Activated T-cell treated with anti-CD3 and anti-CD28 coated beads, Interleukin-2, amount 50 U/mL, for 24 hours (primary cell): ENCODE results near the gene RAD9A.
A peak's percentile ranks its signal among the peaks of the same experiment; 100 is the strongest.
"Not testable (repeated sequence)": the region's sequence is repeated elsewhere in the genome, so short reads cannot be mapped to it uniquely, and the experiment has no call there.

Experiments used
- DNase-seq: peaks from one replicate; pipeline ENCODE4 v3.0.0-alpha.2; 2020
- H3K27ac Mint-ChIP-seq: 2 replicates; pipeline ENCODE4 v1.8.0; 2020; ENCODE audit warnings: mild to moderate bottlenecking, mixed read lengths
- H3K27me3 Mint-ChIP-seq: 2 replicates; pipeline ENCODE4 v1.8.0; 2020; ENCODE audit warnings: mixed read lengths
- H3K36me3 Mint-ChIP-seq: 2 replicates; pipeline ENCODE4 v1.8.0; 2020; ENCODE audit warnings: low read depth, mixed read lengths
- H3K4me1 Mint-ChIP-seq: 2 replicates; pipeline ENCODE4 v1.8.0; 2020; ENCODE audit warnings: low read depth, mixed read lengths
- H3K4me3 Mint-ChIP-seq: 2 replicates; pipeline ENCODE4 v1.8.0; 2020; ENCODE audit warnings: mild to moderate bottlenecking, moderate library complexity, mixed read lengths
- H3K9me3 Mint-ChIP-seq: 2 replicates; pipeline ENCODE4 v1.8.0; 2020; ENCODE audit warnings: mixed read lengths

The RAD9A gene

GRCh38 chr11:67415501-67416304 lies 23.9 kb downstream of the RAD9A start, which contains the start of gene CARNS1:
Gene CARNS1 (plus strand): TSS chr11:67415678. CDS start chr11:67416200, 522 bp downstream.
- H3K4me3 Mint-ChIP-seq, result peak within 1 kb of the TSS; percentile 68
- H3K27ac Mint-ChIP-seq, result peak within 1 kb of the TSS; percentile 80
- no peaks in the 10 kb centered on the region for H3K9me3 Mint-ChIP-seq
- H3K4me1 Mint-ChIP-seq, result peaks cover 74% of the 10 kb centered on the region
- peaks cover under 1% of the 10 kb centered on the region for H3K36me3 Mint-ChIP-seq
- no peaks in the 10 kb centered on the region for H3K27me3 Mint-ChIP-seq
- peak; percentile 51 for DNase-seq

GRCh38 chr11:67416416-67417335 lies 24.9 kb downstream of the RAD9A start:
- Mint-ChIP-seq H3K4me3 (peak overlapping the region; percentile 64), H3K4me1 (peaks cover 69% of the 10 kb centered on the region), H3K9me3 (no peaks in the 10 kb centered on the region), H3K27ac (peak overlapping the region; percentile 80), H3K36me3 (no peaks in the 10 kb centered on the region), H3K27me3 (no peaks in the 10 kb centered on the region)
- peak; percentile 69 for DNase-seq

GRCh38 chr11:67417425-67417824 lies 25.6 kb downstream of the RAD9A start:
- H3K4me1 Mint-ChIP-seq, result peaks cover 62% of the 10 kb centered on the region
- no peak overlapping the region for H3K4me3 Mint-ChIP-seq
- H3K36me3 Mint-ChIP-seq, result no peaks in the 10 kb centered on the region
- H3K27ac Mint-ChIP-seq, result no peak overlapping the region
- no peaks in the 10 kb centered on the region for H3K27me3 Mint-ChIP-seq
- DNase-seq, result no peak
- H3K9me3 Mint-ChIP-seq, result no peaks in the 10 kb centered on the region

- no peaks in the 10 kb centered on the region for H3K27me3 Mint-ChIP-seq
- peak; percentile 67 for DNase-seq
- H3K9me3 Mint-ChIP-seq, result no peaks in the 10 kb centered on the region
- peaks cover 54% of the 10 kb centered on the region for H3K4me1 Mint-ChIP-seq
- no peaks in the 10 kb centered on the region for H3K36me3 Mint-ChIP-seq
- peak overlapping the region; percentile 79 for H3K27ac Mint-ChIP-seq
- peak overlapping the region; percentile 79 for H3K4me3 Mint-ChIP-seq
Measured at GRCh38 chr11:67418476-67419281, 26.9 kb downstream of the RAD9A start.

GRCh38 chr11:67419325-67420049 lies 27.7 kb downstream of the RAD9A start:
- Mint-ChIP-seq H3K4me1 (peaks cover 54% of the 10 kb centered on the region), H3K27me3 (no peaks in the 10 kb centered on the region), H3K4me3 (peak overlapping the region; percentile 79), H3K27ac (peak overlapping the region; percentile 90), H3K9me3 (no peaks in the 10 kb centered on the region), H3K36me3 (no peaks in the 10 kb centered on the region)
- DNase-seq, result peak; percentile 52

- Mint-ChIP-seq H3K27me3 (no peaks in the 10 kb centered on the region), H3K27ac (peak overlapping the region; percentile 90), H3K9me3 (no peaks in the 10 kb centered on the region), H3K4me1 (peaks cover 51% of the 10 kb centered on the region), H3K4me3 (peak overlapping the region; percentile 79), H3K36me3 (no peaks in the 10 kb centered on the region)
- peak; percentile 72 for DNase-seq
Measured at GRCh38 chr11:67420147-67420645, 28.4 kb downstream of the RAD9A start.

- peak; percentile 100 for DNase-seq
- no peaks in the 10 kb centered on the region for H3K27me3 Mint-ChIP-seq
- no peaks in the 10 kb centered on the region for H3K9me3 Mint-ChIP-seq
- H3K4me1 Mint-ChIP-seq, result peaks cover 50% of the 10 kb centered on the region
- H3K27ac Mint-ChIP-seq, result peak overlapping the region; percentile 90
- H3K36me3 Mint-ChIP-seq, result no peaks in the 10 kb centered on the region
- H3K4me3 Mint-ChIP-seq, result peak overlapping the region; percentile 79
Measured at GRCh38 chr11:67420646-67421429, 29.1 kb downstream of the RAD9A start.

GRCh38 chr11:67421430-67422031 lies 29.7 kb downstream of the RAD9A start:
- peak overlapping the region; percentile 86 for H3K27ac Mint-ChIP-seq

GRCh38 chr11:67422891-67423290 lies 31.1 kb downstream of the RAD9A start:
- Mint-ChIP-seq H3K36me3 (no peaks in the 10 kb centered on the region), H3K27me3 (no peaks in the 10 kb centered on the region), H3K4me3 (no peak overlapping the region), H3K9me3 (no peaks in the 10 kb centered on the region), H3K4me1 (peaks cover 38% of the 10 kb centered on the region), H3K27ac (no peak overlapping the region)
- DNase-seq, result no peak

More at GRCh38 chr11:67421430-67422031, 29.7 kb downstream of the RAD9A start:
- Mint-ChIP-seq H3K4me1 (peaks cover 43% of the 10 kb centered on the region), H3K9me3 (no peaks in the 10 kb centered on the region), H3K27me3 (no peaks in the 10 kb centered on the region), H3K4me3 (peak overlapping the region; percentile 65), H3K36me3 (no peaks in the 10 kb centered on the region)
- no peak for DNase-seq

GRCh38 chr11:67423466-67423865 lies 31.7 kb downstream of the RAD9A start:
- Mint-ChIP-seq H3K4me1 (peaks cover 34% of the 10 kb centered on the region), H3K27me3 (no peaks in the 10 kb centered on the region), H3K36me3 (peaks cover 2% of the 10 kb centered on the region), H3K27ac (no peak overlapping the region), H3K9me3 (no peaks in the 10 kb centered on the region), H3K4me3 (no peak overlapping the region)
- no peak for DNase-seq

GRCh38 chr11:67423891-67424613 lies 32.3 kb downstream of the RAD9A start:
- H3K27ac Mint-ChIP-seq, result no peak overlapping the region
- no peaks in the 10 kb centered on the region for H3K9me3 Mint-ChIP-seq
- H3K36me3 Mint-ChIP-seq, result peaks cover 7% of the 10 kb centered on the region
- no peaks in the 10 kb centered on the region for H3K27me3 Mint-ChIP-seq
- no peak for DNase-seq
- no peak overlapping the region for H3K4me3 Mint-ChIP-seq
- H3K4me1 Mint-ChIP-seq, result peaks cover 30% of the 10 kb centered on the region

- H3K36me3 Mint-ChIP-seq, result peaks cover 38% of the 10 kb centered on the region
- DNase-seq, H3K27me3 Mint-ChIP-seq, H3K9me3 Mint-ChIP-seq: not testable (repeated sequence)
- H3K4me1 Mint-ChIP-seq, result peaks cover 36% of the 10 kb centered on the region
- peak overlapping the region; percentile 97 for H3K27ac Mint-ChIP-seq
- H3K4me3 Mint-ChIP-seq, result peak overlapping the region; percentile 92
Measured at GRCh38 chr11:67427364-67427859, 35.6 kb downstream of the RAD9A start.
